OCI-LY1 (cell line): Measurements from ENCODE around the gene HSPA4.

Source experiments
- CTCF ChIP-seq: fragments of 200-600 bp; sonication (generic), shearing (Covaris generic); IDR thresholded peaks from 2 replicates; pipeline ENCODE4 v1.5.1; 2017; ENCODE audit warnings: mild to moderate bottlenecking, antibody characterized with exemption, low read length, moderate library complexity, mixed read lengths
- EZH2 ChIP-seq: fragments of 200-600 bp; sonication (generic), shearing (Covaris generic); IDR thresholded peaks from 2 replicates; pipeline ENCODE4 v1.8.0; 2017; ENCODE audit warnings: borderline replicate concordance, mixed run types, mild to moderate bottlenecking, antibody characterized with exemption, low read length, moderate library complexity, mixed read lengths

DNA sequence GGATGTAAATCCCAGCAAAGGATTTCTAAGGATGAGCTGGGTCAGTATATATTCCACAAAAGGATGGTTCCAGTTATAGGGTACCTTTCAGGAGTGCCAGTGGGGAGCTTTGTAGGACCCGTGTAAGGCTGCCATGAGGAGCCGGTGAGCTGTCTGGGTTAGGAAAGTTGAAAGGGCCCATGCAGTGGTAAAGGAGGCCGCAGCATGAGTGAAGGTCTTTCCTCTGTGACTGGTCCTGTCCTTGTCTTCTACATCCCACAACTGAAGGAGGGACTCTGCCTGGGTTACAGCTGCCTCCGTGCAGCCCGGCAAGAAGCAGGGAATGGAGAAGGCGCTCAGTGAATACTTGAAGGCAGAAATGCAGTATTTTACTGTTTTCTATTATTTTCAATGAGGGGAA is 58.9 kb downstream of the HSPA4 start:
- TF ChIP-seq EZH2, result no peak
- TF ChIP-seq CTCF, result no peak
